NCI-H226 (cell line): ENCODE measurements around the gene TRIM38.
"Not testable (repeated sequence)": the region's sequence is repeated elsewhere in the genome, so short reads cannot be mapped to it uniquely, and the experiment has no call there.

Experiments
- DNase-seq: peaks from one replicate; pipeline ENCODE4 v3.0.0-alpha.2; 2015

Gene TRIM38

DNA sequence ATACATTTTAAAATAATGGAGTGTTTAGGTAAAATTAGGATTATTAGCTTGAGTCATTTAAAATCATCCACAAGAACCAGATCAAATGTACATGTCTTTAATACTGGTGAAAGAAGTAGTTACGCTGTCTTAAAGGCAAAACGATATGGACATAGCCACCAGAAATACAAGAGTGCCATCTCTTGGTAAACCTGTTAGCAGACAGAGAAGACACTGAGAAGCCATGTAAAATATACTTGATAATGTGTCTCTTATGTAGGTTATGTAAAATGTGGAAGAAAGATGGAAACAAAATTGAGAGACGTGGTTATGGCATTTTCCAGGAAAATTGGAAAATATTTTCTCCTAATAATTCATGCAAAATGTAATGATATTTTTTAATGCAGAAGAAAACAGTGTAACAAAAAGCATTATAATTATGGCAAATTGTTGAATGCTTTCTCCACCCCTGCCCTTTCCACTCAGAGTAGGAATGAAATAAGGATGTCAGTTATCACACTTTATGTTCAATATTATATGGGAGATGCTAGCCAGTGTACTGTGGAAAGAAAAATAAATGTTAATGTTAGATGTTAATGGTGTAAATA, 19.9 kb upstream of the TRIM38 start:
- peak; percentile 6 for DNase-seq

GRCh38 chr6:25943887-25944286, 18.7 kb upstream of the TRIM38 start:
- DNase-seq, result no peak

- no peak for DNase-seq
These were observed 17.7 kb upstream of the TRIM38 start for GRCh38 chr6:25944688-25945574.

- DNase-seq, result not testable (repeated sequence)
These were observed 16.9 kb upstream of the TRIM38 start for GRCh38 chr6:25945738-25946137.

GRCh38 chr6:25946631-25947030, 16.0 kb upstream of the TRIM38 start:
- no peak for DNase-seq

DNA sequence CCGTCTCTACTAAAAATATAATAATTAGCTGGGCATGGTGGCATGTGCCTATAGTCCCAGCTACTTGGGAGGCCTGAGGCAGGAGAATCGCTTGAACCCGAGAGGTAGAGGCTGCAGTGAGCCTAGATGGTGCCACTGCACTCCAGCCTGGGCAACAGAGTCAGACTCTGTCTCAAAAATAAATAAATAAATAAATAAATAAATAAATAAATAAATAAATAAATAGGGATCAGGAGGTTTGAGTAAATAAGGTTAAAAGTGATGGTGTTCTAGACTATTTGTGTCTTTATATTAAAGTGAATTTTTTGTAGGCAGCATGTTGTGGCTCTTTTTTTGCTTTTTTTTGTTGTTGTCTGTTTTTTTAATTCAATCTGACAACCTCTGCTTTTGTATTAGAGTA, 15.1 kb upstream of the TRIM38 start:
- DNase-seq, result not testable (repeated sequence)

GRCh38 chr6:25949695-25950094, 12.9 kb upstream of the TRIM38 start:
- no peak for DNase-seq

- DNase-seq, result no peak
These were observed 12.3 kb upstream of the TRIM38 start for GRCh38 chr6:25950297-25950696.

- DNase-seq, result no peak
These were observed 11.1 kb upstream of the TRIM38 start for GRCh38 chr6:25951296-25952032.

GRCh38 chr6:25952535-25952934, 10.1 kb upstream of the TRIM38 start:
- no peak for DNase-seq

DNA sequence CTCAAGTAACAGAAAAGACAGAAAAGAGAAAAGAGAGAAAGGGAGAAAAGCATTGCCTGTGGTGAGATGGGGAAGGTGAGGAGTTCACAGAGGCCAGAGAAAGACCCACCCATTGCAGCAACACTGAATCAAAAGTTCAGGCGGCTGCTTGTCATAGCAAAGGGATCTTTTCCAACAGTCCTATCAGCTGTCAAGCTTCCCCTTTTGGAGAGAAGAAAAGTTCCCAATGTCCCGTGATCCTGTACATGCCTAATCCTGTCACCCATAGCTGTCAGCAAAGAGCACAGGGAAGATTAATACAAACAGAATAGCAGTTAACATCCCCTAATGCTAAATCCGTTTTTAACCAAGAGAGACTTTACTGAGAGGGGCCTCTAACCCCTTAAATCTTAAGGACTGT, 8.9 kb upstream of the TRIM38 start:
- no peak for DNase-seq

DNA sequence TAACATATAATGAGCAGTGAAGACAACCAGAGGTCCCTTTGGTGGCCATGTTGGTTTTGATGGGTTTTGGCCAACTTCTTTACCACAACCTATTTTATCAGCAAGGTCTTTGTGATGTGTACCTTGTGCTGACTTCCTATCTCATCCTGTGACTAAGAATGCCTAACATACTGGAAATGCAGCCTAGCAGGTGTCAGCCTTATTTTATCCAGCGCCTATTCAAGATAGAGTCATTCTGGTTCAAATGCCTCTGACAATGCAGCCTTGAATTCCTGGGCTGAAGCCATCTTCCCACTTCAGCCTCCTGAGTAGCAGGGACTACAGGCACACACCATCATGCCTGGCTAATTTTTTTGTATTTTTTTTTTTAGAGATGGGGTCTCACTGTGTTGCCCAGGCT, 7.8 kb upstream of the TRIM38 start:
- no peak for DNase-seq

- DNase-seq, result no peak
These were observed 6.4 kb upstream of the TRIM38 start for GRCh38 chr6:25956226-25956625.

DNA sequence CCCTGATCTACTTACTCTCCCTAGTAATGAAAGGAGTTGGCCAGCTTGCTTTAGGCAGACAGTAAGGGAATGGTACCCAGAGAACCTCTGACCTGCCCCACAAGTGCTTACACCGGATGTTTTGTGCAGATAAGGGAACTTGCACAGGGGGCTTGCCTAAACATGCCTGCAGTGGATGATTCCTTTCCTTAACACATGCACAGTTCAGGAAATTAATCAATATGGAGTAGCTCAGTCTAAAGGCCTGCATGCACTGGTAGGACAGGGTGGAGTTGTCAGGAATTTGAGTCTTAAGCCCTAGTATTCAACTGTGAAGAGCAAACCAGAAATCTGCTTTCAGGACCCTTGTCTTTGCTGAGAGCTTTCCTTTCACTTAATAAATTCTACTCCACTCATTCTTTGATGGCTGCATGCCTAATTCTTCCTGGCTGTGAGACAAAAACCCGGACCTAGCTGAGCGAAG, 3.9 kb upstream of the TRIM38 start:
- no peak for DNase-seq

DNA sequence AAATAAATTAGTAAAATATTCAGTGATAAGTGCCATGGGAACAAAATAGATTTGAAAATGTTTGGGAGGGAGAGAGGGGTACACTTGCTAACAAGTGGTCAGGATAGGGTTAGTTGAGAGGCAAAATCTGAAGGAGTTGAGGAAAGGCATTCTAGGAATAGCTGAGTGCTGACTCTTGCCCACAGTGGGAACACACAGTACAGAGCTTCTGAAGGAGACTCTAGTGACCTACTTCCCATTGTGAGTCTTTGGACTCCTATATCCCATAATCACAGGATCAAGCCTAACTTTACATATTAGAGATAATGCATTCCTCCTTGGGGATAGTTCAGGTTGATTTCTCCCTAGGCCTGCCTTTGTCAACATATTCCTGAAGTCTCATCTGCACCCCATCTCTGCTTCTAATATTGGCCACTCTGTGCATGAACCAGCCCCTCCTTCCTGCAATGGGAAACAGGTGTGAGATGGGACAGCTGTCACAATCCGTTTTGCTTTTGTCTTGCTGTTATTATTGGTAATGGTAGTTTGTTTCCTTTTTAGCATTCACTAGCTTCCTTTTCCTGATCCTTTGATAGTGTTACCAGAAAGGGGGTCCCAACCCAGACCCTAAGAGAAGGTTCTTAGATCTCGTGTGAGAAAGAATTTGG, 2.6 kb upstream of the TRIM38 start:
- DNase-seq, result no peak

GRCh38 chr6:25960734-25961133, 1.9 kb upstream of the TRIM38 start:
- no peak for DNase-seq

DNA sequence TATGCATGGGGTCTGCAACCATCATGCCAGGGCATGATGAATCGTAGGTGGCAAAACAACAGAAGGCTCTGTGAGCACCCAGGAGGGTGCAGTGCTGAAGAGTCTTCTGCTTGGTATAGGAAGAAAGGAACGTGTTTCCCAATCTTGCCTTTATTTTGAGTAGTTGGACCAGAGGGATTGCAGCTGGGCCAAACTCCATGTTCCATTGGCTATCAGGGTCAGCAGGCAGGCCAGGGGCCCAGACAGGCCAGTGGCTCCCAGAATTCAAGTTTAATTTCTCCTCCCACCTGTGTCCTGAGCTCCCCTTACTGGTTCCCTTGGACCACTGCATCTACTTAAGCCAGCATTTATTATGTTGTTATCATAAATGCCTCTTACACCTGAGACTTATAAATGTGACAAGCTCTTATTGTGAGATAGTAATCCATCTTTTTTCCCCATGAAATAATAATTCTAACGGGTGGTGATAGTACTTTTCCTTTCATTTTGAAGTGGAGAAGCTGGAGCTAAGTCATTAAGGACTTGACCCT, 918 bp upstream of the TRIM38 start:
- DNase-seq, result no peak

GRCh38 chr6:25963426-25964123, 973 bp downstream of the TRIM38 start:
- DNase-seq, result no peak

DNA sequence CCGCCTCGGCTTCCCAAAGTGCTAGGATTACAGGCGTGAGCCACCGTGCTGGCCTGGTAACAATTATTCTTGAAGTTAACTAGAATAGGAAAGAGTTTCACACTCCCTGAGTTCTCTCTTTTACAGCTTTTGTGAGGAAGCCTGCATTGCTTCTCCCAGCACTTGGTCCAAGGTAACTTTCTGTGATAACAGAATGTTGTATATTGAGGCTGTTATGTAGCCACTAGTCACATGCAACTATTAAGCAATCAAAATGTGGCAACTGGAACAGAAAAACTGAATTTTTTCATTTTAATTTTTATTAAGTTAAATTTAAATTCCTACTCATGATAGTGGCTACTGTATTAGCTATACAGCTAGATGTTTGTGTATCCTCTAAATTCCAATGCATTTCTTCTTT, 2.5 kb downstream of the TRIM38 start:
- no peak for DNase-seq

DNA sequence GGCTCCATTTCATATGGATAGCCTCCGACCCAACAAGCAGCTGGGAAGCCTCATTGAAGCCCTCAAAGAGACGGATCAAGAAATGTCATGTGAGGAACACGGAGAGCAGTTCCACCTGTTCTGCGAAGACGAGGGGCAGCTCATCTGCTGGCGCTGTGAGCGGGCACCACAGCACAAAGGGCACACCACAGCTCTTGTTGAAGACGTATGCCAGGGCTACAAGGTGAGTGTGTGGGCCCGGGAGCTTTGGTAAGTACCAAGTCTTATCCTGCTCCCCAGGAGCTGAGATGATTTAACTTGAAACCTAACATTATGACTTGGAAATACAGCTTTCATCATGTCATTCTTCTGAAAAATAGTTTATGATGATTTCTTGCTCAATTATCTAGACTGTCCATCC, 4.1 kb downstream of the TRIM38 start:
- DNase-seq, result no peak

DNA sequence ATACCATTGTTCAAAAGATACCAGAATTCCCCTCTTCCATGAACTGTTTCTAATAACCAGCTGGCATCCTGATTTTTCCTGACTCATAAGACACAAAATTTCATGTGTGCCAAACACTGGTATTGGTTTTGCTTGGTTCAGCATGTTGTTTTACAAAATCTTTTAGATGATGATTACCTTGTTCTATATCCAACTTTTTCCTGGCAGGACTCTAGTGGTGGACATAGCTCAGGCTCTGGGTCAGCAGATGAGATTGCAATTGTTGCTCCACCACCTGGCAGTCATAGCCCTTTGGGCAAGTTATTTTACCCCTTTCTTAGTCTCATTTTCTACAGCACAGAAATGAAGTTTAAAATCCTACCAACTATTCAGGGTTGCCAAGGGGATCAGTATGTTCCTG, 6.2 kb downstream of the TRIM38 start:
- no peak for DNase-seq

DNA sequence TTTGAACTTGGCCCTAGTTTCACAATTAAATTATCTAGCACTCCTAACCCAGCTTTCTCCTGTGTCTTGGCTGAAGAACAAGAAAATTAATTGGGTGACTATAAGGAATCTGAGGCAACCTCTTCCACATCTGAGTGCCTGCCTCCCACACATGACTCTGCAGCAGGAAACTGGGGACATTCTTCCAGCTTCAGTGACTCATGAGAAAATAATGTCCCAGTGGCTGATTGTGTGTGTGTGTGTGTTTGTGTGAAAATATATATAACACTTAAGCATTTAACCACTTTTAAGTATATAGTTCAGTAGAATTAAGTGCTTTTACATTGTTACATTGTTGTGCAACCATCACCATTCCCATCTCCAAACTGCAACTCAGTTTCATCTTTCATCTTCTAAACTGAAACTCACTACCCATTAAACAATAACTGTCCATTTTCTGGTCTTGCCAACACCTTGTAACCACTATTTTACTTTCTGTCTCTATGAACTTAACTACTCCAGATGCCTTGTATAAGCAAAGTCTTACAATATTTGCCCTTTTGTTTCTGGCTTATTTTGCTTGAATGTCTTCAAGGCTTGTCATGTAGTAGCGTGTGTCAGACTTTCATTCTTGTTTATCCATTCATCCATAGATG, 8.7 kb downstream of the TRIM38 start:
- DNase-seq, result peak; percentile 82
